Uterus (tissue), 2 donors: ENCODE results near the gene ZNF653.

Experiments used
- CTCF ChIP-seq, 4 experiments: fragments of 200-600 bp in 2 of 4; fragments of 450-650 bp in 2 of 4; sonication (generic) in 2 of 4; IDR thresholded peaks; one replicate each; pipeline ENCODE4 v1.5.1; 2016 to 2019; ENCODE audit warnings: antibody characterized with exemption in 4 of 4, mild to moderate bottlenecking in 2 of 4, moderate library complexity in 1 of 4
- POLR2A ChIP-seq, 2 donors: fragments of 450-650 bp; IDR thresholded peaks; one replicate each; pipeline ENCODE4 v1.6.1; 2016; ENCODE audit warnings: antibody characterized with exemption in 2 of 2, mild to moderate bottlenecking in 1 of 2, moderate library complexity in 1 of 2

DNA sequence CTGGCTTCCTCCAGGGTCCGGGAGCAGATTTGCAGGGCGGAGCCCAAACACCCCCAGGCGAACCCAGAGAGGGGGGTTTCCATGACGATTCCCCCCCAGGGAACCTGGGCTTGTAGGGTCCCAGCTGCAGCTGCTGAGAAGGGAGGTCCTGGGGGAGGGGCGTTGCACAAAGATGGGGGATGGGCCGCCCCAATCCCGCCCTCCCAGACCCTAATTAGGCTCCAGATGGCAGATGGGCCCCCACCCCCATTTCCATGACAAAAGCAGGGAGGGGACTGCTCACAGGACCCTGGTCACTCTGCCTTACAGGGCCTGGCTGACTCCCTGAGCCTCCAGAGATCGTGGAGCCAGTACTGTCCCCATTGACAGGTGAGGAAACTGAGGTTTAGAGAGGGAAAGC, 40.0 kb downstream of the ZNF653 start:
- no peak for TF ChIP-seq POLR2A (IDR thresholded peaks at IDR 0.05)
- no peak for TF ChIP-seq CTCF (IDR thresholded peaks at IDR 0.05)
